H1 (cell line): Measurements from ENCODE around the gene CFAP221. TPM values are rescaled to one million over a fixed set of nuclear protein-coding genes. Genes with fewer than 3 reads are reported as not detected.

Source experiments
- CTCF ChIA-PET: fragments of 300-600 bp; sonication (Branson Sonifier 250); formaldehyde crosslinking; loops from one replicate; lab custom pipeline; 2021; ENCODE audit not compliant: partially characterized antibody; lab: Charles Lee
- POLR2A ChIA-PET: fragments of 300-600 bp; sonication (Branson Sonifier 250); formaldehyde crosslinking; loops from one replicate; lab custom pipeline; 2021; ENCODE audit warnings: inconsistent platforms; ENCODE audit not compliant: partially characterized antibody; lab: Charles Lee
- DNase-seq, 2 experiments: peaks; one replicate each; pipeline versions ENCODE4 v3.0.0 to v3.0.0-alpha.2; 2010 to 2022; ENCODE audit warnings: low spot score in 2 of 2, low read depth in 1 of 2, mixed read lengths in 1 of 2
- FAIRE-seq: peaks from 2 replicates; lab custom pipeline; 2011; peaks lifted over from hg19 to GRCh38; lab: Jason Lieb, UNC
- H2AFZ ChIP-seq: 2 replicates; pipeline ENCODE4 v1.8.1; 2012; ENCODE audit warnings: low read length, inconsistent platforms
- H2AK5ac ChIP-seq: 2 replicates; pipeline ENCODE4 v1.6.1; 2013; ENCODE audit warnings: low read depth, low read length
- H2BK120ac ChIP-seq: replicated peaks from 2 replicates; pipeline ENCODE3; 2013; ENCODE audit warnings: low read depth, low read length, inconsistent platforms
- H2BK12ac ChIP-seq: 2 replicates; pipeline ENCODE4 v1.6.1; 2013; ENCODE audit warnings: low read depth, low read length
- H2BK15ac ChIP-seq: 2 replicates; pipeline ENCODE4 v1.6.1; 2013; ENCODE audit warnings: low read length
- H2BK20ac ChIP-seq: 2 replicates; pipeline ENCODE4 v1.6.1; 2013; ENCODE audit warnings: low read length
- H2BK5ac ChIP-seq: 2 replicates; pipeline ENCODE4 v1.6.1; 2013; ENCODE audit warnings: low read depth, low read length
- H3K14ac ChIP-seq: 2 replicates; pipeline ENCODE4 v1.6.1; 2013; ENCODE audit warnings: inconsistent platforms; ENCODE audit not compliant: insufficient read length
- H3K18ac ChIP-seq: 2 replicates; pipeline ENCODE4 v1.6.1; 2013; ENCODE audit warnings: low read length; ENCODE audit errors: extremely low read depth
- H3K23ac ChIP-seq: 2 replicates; pipeline ENCODE4 v1.6.1; 2013; ENCODE audit warnings: inconsistent platforms; ENCODE audit not compliant: insufficient read length
- H3K23me2 ChIP-seq: 2 replicates; pipeline ENCODE4 v1.6.1; 2013; ENCODE audit warnings: low read depth, low read length
- H3K27ac ChIP-seq: 2 replicates; pipeline ENCODE4 v1.6.1; 2011; ENCODE audit warnings: low read depth, low read length, inconsistent platforms
- H3K27me3 ChIP-seq, 4 experiments: replicated peaks in 1 of 4; 1 replicate in 1 of 4; 2 replicates in 3 of 4; pipeline versions ENCODE4 v1.6.1 to v1.8.1; 2011 to 2013; ENCODE audit warnings: low read length in 3 of 4, mild to moderate bottlenecking in 3 of 4, inconsistent platforms in 2 of 4, mixed read lengths in 2 of 4, moderate library complexity in 1 of 4; ENCODE audit not compliant: control insufficient read depth in 3 of 4, insufficient read depth in 3 of 4; ENCODE audit errors: extremely low read depth in 1 of 4
- H3K36me3 ChIP-seq, 4 experiments: 2 replicates each; pipeline versions ENCODE4 v1.6.1 to v1.8.1; 2011 to 2013; ENCODE audit warnings: mild to moderate bottlenecking in 4 of 4, low read length in 3 of 4, moderate library complexity in 2 of 4, control low read depth in 1 of 4, inconsistent platforms in 1 of 4; ENCODE audit not compliant: insufficient read depth in 4 of 4, control insufficient read depth in 2 of 4
- H3K4ac ChIP-seq: replicated peaks from 2 replicates; pipeline ENCODE3; 2013; ENCODE audit warnings: low read length, low read depth, mixed read lengths, inconsistent platforms; ENCODE audit not compliant: insufficient read length
- H3K4me1 ChIP-seq, 4 experiments: replicated peaks in 1 of 4; 1 replicate in 1 of 4; 2 replicates in 3 of 4; pipeline versions ENCODE4 v1.6.1 to v1.8.1; 2011 to 2013; ENCODE audit warnings: low read length in 3 of 4, inconsistent platforms in 2 of 4, mixed read lengths in 1 of 4; ENCODE audit not compliant: insufficient read depth in 4 of 4, control insufficient read depth in 3 of 4
- H3K4me2 ChIP-seq, 2 experiments: 2 replicates each; pipeline versions ENCODE4 v1.6.1 to v1.8.1; 2011 to 2013; ENCODE audit warnings: low read depth in 2 of 2, low read length in 2 of 2, control low read depth in 1 of 2, inconsistent platforms in 1 of 2, mild to moderate bottlenecking in 1 of 2; ENCODE audit not compliant: insufficient read depth in 1 of 2
- H3K4me3 ChIP-seq, 4 experiments: fragments of 200-600, 300-600 bp in 1 of 4; sonication (generic), shearing (Covaris generic), sonication (Bioruptor Twin) in 1 of 4; 2 replicates each; pipeline versions ENCODE4 v1.5.1 to v1.8.1; 2011 to 2016; ENCODE audit warnings: low read length in 4 of 4, low read depth in 3 of 4, control low read depth in 2 of 4, inconsistent platforms in 2 of 4, mild to moderate bottlenecking in 2 of 4, mixed read lengths in 1 of 4, moderate library complexity in 1 of 4; ENCODE audit not compliant: insufficient read depth in 2 of 4; ENCODE audit errors: extremely low read depth in 1 of 4
- H3K56ac ChIP-seq: replicated peaks from 2 replicates; pipeline ENCODE3; 2013; ENCODE audit warnings: low read depth, mild to moderate bottlenecking, mixed read lengths, low read length, inconsistent platforms; ENCODE audit not compliant: insufficient read length
- H3K79me1 ChIP-seq: 2 replicates; pipeline ENCODE4 v1.6.1; 2013; ENCODE audit warnings: low read depth, low read length, control low read depth
- H3K79me2 ChIP-seq, 2 experiments: 2 replicates each; pipeline versions ENCODE4 v1.6.1 to v1.8.1; 2012 to 2013; ENCODE audit warnings: low read length in 2 of 2, mild to moderate bottlenecking in 2 of 2, inconsistent platforms in 1 of 2; ENCODE audit not compliant: insufficient read depth in 2 of 2, control insufficient read depth in 1 of 2
- H3K9ac ChIP-seq, 4 experiments: replicated peaks in 1 of 4; 1 replicate in 1 of 4; 2 replicates in 3 of 4; pipeline versions ENCODE4 v1.6.1 to v1.8.1; 2011 to 2013; ENCODE audit warnings: low read depth in 3 of 4, low read length in 3 of 4, control low read depth in 2 of 4, mild to moderate bottlenecking in 2 of 4, moderate library complexity in 2 of 4, inconsistent platforms in 1 of 4; ENCODE audit errors: extremely low read depth in 1 of 4
- H3K9me3 ChIP-seq, 2 experiments: 2 replicates each; pipeline versions ENCODE4 v1.6.1 to v1.8.1; 2012 to 2013; ENCODE audit warnings: mild to moderate bottlenecking in 2 of 2, moderate library complexity in 2 of 2, control low read depth in 1 of 2, inconsistent platforms in 1 of 2, low read depth in 1 of 2, low read length in 1 of 2, mixed read lengths in 1 of 2; ENCODE audit not compliant: insufficient read depth in 2 of 2
- H4K20me1 ChIP-seq, 2 experiments: replicated peaks in 1 of 2; 2 replicates each; pipeline versions ENCODE3 to v1.8.1; 2011 to 2013; ENCODE audit warnings: inconsistent platforms in 2 of 2, low read length in 2 of 2, mild to moderate bottlenecking in 1 of 2; ENCODE audit not compliant: insufficient read depth in 2 of 2, control insufficient read depth in 1 of 2
- H4K5ac ChIP-seq: 2 replicates; pipeline ENCODE4 v1.6.1; 2013; ENCODE audit warnings: low read length, low read depth, mixed read lengths, inconsistent platforms; ENCODE audit not compliant: insufficient read length
- H4K8ac ChIP-seq: 2 replicates; pipeline ENCODE4 v1.8.0; 2013; ENCODE audit warnings: mild to moderate bottlenecking, moderate library complexity, low read length, inconsistent platforms; ENCODE audit not compliant: insufficient read depth; ENCODE audit errors: extremely low read depth
- H4K91ac ChIP-seq: replicated peaks from 2 replicates; pipeline ENCODE3; 2013; ENCODE audit warnings: low read length, mixed read lengths, inconsistent platforms; ENCODE audit not compliant: insufficient read length
- ATF2 ChIP-seq: IDR thresholded peaks from 2 replicates; pipeline ENCODE4 v1.6.1; 2012; ENCODE audit warnings: low read length, inconsistent platforms
- CREB1 ChIP-seq: IDR thresholded peaks from 2 replicates; pipeline ENCODE4 v1.6.1; 2012; ENCODE audit warnings: inconsistent platforms
- EP300 ChIP-seq, 2 experiments: IDR thresholded peaks; 1 replicate in 1 of 2; 2 replicates in 1 of 2; pipeline ENCODE4 v1.6.1; 2011 to 2012; ENCODE audit warnings: low read depth in 2 of 2, low read length in 2 of 2, mild to moderate bottlenecking in 2 of 2, borderline replicate concordance in 1 of 2, inconsistent platforms in 1 of 2, moderate library complexity in 1 of 2
- KDM4A ChIP-seq: IDR thresholded peaks from one replicate; pipeline ENCODE4 v1.7.1; 2012; ENCODE audit warnings: low read depth, mild to moderate bottlenecking, moderate library complexity, low read length, inconsistent platforms; ENCODE audit not compliant: severe bottlenecking
- MAFK ChIP-seq: IDR thresholded peaks from 2 replicates; pipeline ENCODE4 v1.6.1; 2012; ENCODE audit warnings: low read depth, mild to moderate bottlenecking, improper control_type of control experiment, low read length
- NANOG ChIP-seq: IDR thresholded peaks from 2 replicates; pipeline ENCODE4 v1.6.1; 2011; ENCODE audit warnings: low read length, low read depth, mild to moderate bottlenecking, inconsistent platforms; ENCODE audit not compliant: insufficient read depth, poor library complexity, severe bottlenecking
- NRF1 ChIP-seq: IDR thresholded peaks from 2 replicates; pipeline ENCODE4 v1.6.1; 2011; ENCODE audit warnings: mild to moderate bottlenecking, low read depth, low read length, improper control_type of control experiment
- RFX5 ChIP-seq: IDR thresholded peaks from 2 replicates; pipeline ENCODE4 v1.6.1; 2011; ENCODE audit warnings: low read depth, low read length, improper control_type of control experiment, borderline replicate concordance
- WGBS, 2 experiments: shearing (Covaris generic) in 1 of 2; methylation state at CpG; one replicate each; pipeline versions ENCODE4 v1.1.6 to v1.1.7; 2013 to 2015; ENCODE audit warnings: low lambda C conversion rate in 2 of 2, mixed read lengths in 2 of 2, inconsistent platforms in 1 of 2, low coverage in 1 of 2, missing lambda C conversion rate in 1 of 2; ENCODE audit not compliant: insufficient replicate concordance in 2 of 2, insufficient coverage in 1 of 2, insufficient read length in 1 of 2; ENCODE audit errors: extremely low coverage in 1 of 2, missing lambda C conversion rate in 1 of 2; 5-methylcytosine and 5-hydroxymethylcytosine counted together
- polyA plus RNA-seq, 7 experiments: library from polyadenylated mRNA; depleted of rRNA in 3 of 7; stranded (reverse) in 5 of 7; unstranded in 2 of 7; fragments of >200 nt in 5 of 7; fragments of 200-250 nt in 2 of 7; gene quantifications; 1 replicate in 5 of 7; 2 replicates in 1 of 7; 4 replicates in 1 of 7; pipeline versions ENCODE4 v1.2.1 to v1.2.3, GENCODE V29; 2011 to 2013; ENCODE audit warnings: missing spikeins in 2 of 7, mixed read lengths in 2 of 7
- total RNA-seq: library from RNA; stranded (reverse); fragmentation: NEBNext Ultra II Directional; extraction: Animal tissue kit (Norgen Biotek cat#: 25700); gene quantifications from 2 replicates; pipeline ENCODE4 v1.2.1, GENCODE V29; 2021

Gene CFAP221
- total and polyA plus RNA-seq, 2 of the 8 experiments (the other 6 are each of a cell fraction or from before 2014, with no cell fraction given), result 0.14 to 0.71 TPM

- DNase-seq (no peak), FAIRE-seq (no peak)
- Histone ChIP-seq H3K79me1 (no peaks in the 10 kb centered on the region), H2AK5ac (no peak overlapping the region), H3K56ac (no peak overlapping the region), H4K91ac (no peak overlapping the region), H3K27me3 (no peaks in the 10 kb centered on the region), H2BK5ac (no peak overlapping the region), H3K79me2 (no peaks in the 10 kb centered on the region), H4K8ac (no peak overlapping the region), H3K18ac (no peak overlapping the region), H2BK120ac (no peak overlapping the region), H3K23me2 (no peaks in the 10 kb centered on the region), H3K27ac (no peak overlapping the region), H4K20me1 (no peaks in the 10 kb centered on the region), H3K4me1 (no peaks in the 10 kb centered on the region), H3K36me3 (no peaks in the 10 kb centered on the region), H3K23ac (no peak overlapping the region), H2AFZ (no peak overlapping the region; the same call in 1 of the 2 replicates), H3K14ac (no peak overlapping the region), H3K4me2 (no peak overlapping the region), H4K5ac (no peak overlapping the region), H2BK12ac (no peak overlapping the region), H3K4me3 (no peak overlapping the region), H3K9me3 (no peaks in the 10 kb centered on the region), H2BK20ac (no peak overlapping the region), H3K4ac (no peak overlapping the region), H2BK15ac (no peak overlapping the region), H3K9ac (no peak overlapping the region)
- 86% methylated on average over 3 of the region's 3 CpGs; no CpG with 5 or more reads in 1 of the 2 experiments for WGBS, 2 experiments
- no peak for TF ChIP-seq NRF1
- TF ChIP-seq KDM4A, result no peak
- TF ChIP-seq NANOG, result no peak
- no peak for TF ChIP-seq ATF2
- TF ChIP-seq RFX5, result no peak
- TF ChIP-seq MAFK, result no peak
- TF ChIP-seq CREB1, result no peak
- TF ChIP-seq EP300 (IDR thresholded peaks at IDR 0.05; ENCODE audit: borderline replicate concordance in 1 of 2, low read depth in 2 of 2, low read length in 2 of 2), result no peak
- ChIA-PET CTCF (interaction anchor here (0.8 kb wide), 1 partner anchor 19 kb away, joined by 3 read pairs; no protein-coding TSS in a partner anchor), POLR2A (no interaction called here)
Measured at GRCh38 chr2:119591523-119591922, 47.3 kb downstream of the CFAP221 start.
